MM.1S (cell line): ENCODE data around the gene GABRB2.

Source experiments
- DNase-seq: peaks from one replicate; pipeline ENCODE4 v3.0.0-alpha.2; 2015
- H2AFZ ChIP-seq: fragments of 300-600 bp; sonication (generic); 2 replicates; pipeline ENCODE4 v1.6.0; 2016; ENCODE audit warnings: antibody characterized with exemption, low read length
- H3F3A ChIP-seq: fragments of 300-600 bp; sonication (generic); 2 replicates; pipeline ENCODE4 v1.6.1; 2016; ENCODE audit warnings: mild to moderate bottlenecking, antibody characterized with exemption, low read length, moderate library complexity, mixed read lengths; ENCODE audit not compliant: insufficient read depth
- H3K27ac ChIP-seq: fragments of 300-600 bp; sonication (generic); 2 replicates; pipeline ENCODE4 v1.5.1; 2016; ENCODE audit warnings: mild to moderate bottlenecking, low read length
- H3K27me3 ChIP-seq: fragments of 300-600 bp; sonication (generic); replicated peaks from 2 replicates; pipeline ENCODE4 v1.6.0; 2016; ENCODE audit warnings: low read length; ENCODE audit not compliant: insufficient read depth
- H3K36me3 ChIP-seq: fragments of 300-600 bp; sonication (generic); replicated peaks from 2 replicates; pipeline ENCODE4 v1.6.1; 2016; ENCODE audit warnings: mild to moderate bottlenecking, low read length, mixed read lengths; ENCODE audit not compliant: insufficient read depth
- H3K4me1 ChIP-seq: fragments of 300-600 bp; sonication (generic); 2 replicates; pipeline ENCODE4 v1.6.1; 2016; ENCODE audit warnings: low read length, mixed read lengths
- H3K4me2 ChIP-seq: fragments of 300-600 bp; sonication (generic); 2 replicates; pipeline ENCODE4 v1.6.0; 2016; ENCODE audit warnings: low read depth, low read length
- H3K4me3 ChIP-seq: fragments of 300-600 bp; sonication (generic); 2 replicates; pipeline ENCODE4 v1.5.1; 2016; ENCODE audit warnings: low read length, mixed read lengths
- H3K79me2 ChIP-seq: fragments of 300-600 bp; sonication (generic); 2 replicates; pipeline ENCODE4 v1.6.1; 2016; ENCODE audit warnings: mixed run types, low read length, mixed read lengths
- H3K9ac ChIP-seq: fragments of 300-600 bp; sonication (generic); 2 replicates; pipeline ENCODE4 v1.6.1; 2016; ENCODE audit warnings: low read length, mixed read lengths
- H3K9me2 ChIP-seq: fragments of 300-600 bp; sonication (generic); replicated peaks from 2 replicates; pipeline ENCODE4 v1.6.1; 2016; ENCODE audit warnings: mild to moderate bottlenecking, low read length, mixed read lengths; ENCODE audit not compliant: insufficient read depth
- H3K9me3 ChIP-seq: fragments of 300-600 bp; sonication (generic); replicated peaks from 2 replicates; pipeline ENCODE4 v1.6.1; 2016; ENCODE audit warnings: mild to moderate bottlenecking, low read length, mixed read lengths; ENCODE audit not compliant: insufficient read depth
- H4K20me1 ChIP-seq: fragments of 300-600 bp; sonication (generic); 2 replicates; pipeline ENCODE4 v1.6.1; 2016; ENCODE audit warnings: mild to moderate bottlenecking, low read length, moderate library complexity, mixed read lengths; ENCODE audit not compliant: insufficient read depth
- EZH2 ChIP-seq: fragments of 300-600 bp; sonication (generic); optimal IDR thresholded peaks from 2 replicates; pipeline ENCODE3; 2017; ENCODE audit warnings: low read depth, mild to moderate bottlenecking, antibody characterized with exemption, low read length, mixed read lengths
- EZH2phosphoT487 ChIP-seq: fragments of 300-600 bp; sonication (generic); IDR thresholded peaks from 2 replicates; pipeline ENCODE4 v1.6.1; 2018; ENCODE audit warnings: antibody characterized with exemption, low read length
- TF ChIP-seq, protein P1 (sequence below): fragments of 300-600 bp; sonication (generic); IDR thresholded peaks from 2 replicates; pipeline ENCODE4 v1.5.1; 2016; ENCODE audit warnings: antibody characterized with exemption, low read length, mixed read lengths

The GABRB2 gene

DNA sequence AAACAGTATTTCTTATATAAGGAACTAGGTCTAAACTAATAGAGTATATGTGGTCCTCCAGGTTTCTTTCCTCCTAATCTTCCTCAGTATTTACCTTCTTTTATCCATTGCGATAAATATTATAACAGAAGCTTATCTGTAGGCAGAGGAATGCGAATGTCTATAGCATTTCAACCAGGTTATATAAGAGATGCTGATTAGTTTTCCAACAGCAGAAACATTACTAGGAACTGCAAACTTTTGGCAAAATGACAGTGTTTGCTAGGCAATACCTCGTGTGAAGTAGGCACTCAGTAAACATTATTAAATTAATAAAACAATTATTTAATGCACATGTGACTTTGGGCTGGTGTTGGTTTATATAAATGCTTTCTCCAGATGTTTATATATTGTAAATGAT lies 206.5 kb downstream of the GABRB2 start:
- no peaks in the 10 kb centered on the region for H3K79me2 ChIP-seq
- DNase-seq = no peak
- no peak overlapping the region for H3K4me2 ChIP-seq
- no peaks in the 10 kb centered on the region for H3K9me3 ChIP-seq
- H3F3A ChIP-seq = no peaks in the 10 kb centered on the region
- H3K4me1 ChIP-seq = no peaks in the 10 kb centered on the region
- H3K9ac ChIP-seq = no peak overlapping the region
- H3K4me3 ChIP-seq = no peak overlapping the region
- H3K36me3 ChIP-seq = no peaks in the 10 kb centered on the region
- TF ChIP-seq, protein P1, sequence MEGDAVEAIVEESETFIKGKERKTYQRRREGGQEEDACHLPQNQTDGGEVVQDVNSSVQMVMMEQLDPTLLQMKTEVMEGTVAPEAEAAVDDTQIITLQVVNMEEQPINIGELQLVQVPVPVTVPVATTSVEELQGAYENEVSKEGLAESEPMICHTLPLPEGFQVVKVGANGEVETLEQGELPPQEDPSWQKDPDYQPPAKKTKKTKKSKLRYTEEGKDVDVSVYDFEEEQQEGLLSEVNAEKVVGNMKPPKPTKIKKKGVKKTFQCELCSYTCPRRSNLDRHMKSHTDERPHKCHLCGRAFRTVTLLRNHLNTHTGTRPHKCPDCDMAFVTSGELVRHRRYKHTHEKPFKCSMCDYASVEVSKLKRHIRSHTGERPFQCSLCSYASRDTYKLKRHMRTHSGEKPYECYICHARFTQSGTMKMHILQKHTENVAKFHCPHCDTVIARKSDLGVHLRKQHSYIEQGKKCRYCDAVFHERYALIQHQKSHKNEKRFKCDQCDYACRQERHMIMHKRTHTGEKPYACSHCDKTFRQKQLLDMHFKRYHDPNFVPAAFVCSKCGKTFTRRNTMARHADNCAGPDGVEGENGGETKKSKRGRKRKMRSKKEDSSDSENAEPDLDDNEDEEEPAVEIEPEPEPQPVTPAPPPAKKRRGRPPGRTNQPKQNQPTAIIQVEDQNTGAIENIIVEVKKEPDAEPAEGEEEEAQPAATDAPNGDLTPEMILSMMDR = no peak
- TF ChIP-seq EZH2 (no peak), EZH2phosphoT487 (no peak)
- no peaks in the 10 kb centered on the region for H3K27me3 ChIP-seq
- H2AFZ ChIP-seq = no peak overlapping the region
- no peaks in the 10 kb centered on the region for H4K20me1 ChIP-seq
- no peak overlapping the region for H3K27ac ChIP-seq
- no peaks in the 10 kb centered on the region for H3K9me2 ChIP-seq

DNA sequence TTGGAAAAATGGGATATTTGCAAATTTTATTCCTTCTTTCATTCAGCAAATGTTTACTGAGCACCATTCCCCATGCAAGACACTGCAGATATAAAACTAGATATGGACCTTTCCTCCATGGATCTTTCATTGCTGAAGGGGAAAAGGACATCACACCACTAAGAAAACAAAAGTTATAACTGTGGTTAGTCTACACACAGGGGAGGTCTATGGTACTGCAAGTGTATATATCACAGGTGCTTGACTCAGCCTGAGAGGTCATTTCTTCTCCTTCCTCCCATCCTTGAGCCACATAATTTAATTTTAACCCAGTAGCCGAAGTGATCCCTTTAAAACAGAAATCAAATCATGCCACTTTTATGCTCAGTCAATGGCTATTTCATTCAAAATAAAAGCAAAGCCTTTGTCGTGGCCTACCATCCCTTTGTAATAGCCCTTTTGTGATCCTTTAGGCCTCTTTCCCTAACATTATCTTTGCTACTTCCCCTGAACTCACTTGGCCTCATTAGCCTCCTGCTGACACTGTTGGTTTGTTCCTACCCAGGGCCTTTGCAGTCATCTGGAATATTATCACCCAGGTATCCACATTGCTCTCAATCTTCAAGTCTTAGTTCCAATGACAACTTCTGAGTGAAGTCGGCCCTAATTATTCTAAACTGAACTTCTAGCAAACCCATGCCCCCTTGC lies 213.2 kb downstream of the GABRB2 start:
- H3K36me3 ChIP-seq = no peaks in the 10 kb centered on the region
- H4K20me1 ChIP-seq = no peaks in the 10 kb centered on the region
- H3K79me2 ChIP-seq = no peaks in the 10 kb centered on the region
- H3K27me3 ChIP-seq = no peaks in the 10 kb centered on the region
- no peak overlapping the region for H3K9ac ChIP-seq
- TF ChIP-seq EZH2 = no peak
- TF ChIP-seq EZH2phosphoT487 = no peak
- TF ChIP-seq, protein P1 = no peak
- H3K4me1 ChIP-seq = no peaks in the 10 kb centered on the region
- H3K9me2 ChIP-seq = no peaks in the 10 kb centered on the region
- no peak overlapping the region for H2AFZ ChIP-seq
- no peaks in the 10 kb centered on the region for H3K9me3 ChIP-seq
- no peak overlapping the region for H3K4me2 ChIP-seq
- no peak for DNase-seq
- no peaks in the 10 kb centered on the region for H3F3A ChIP-seq
- H3K4me3 ChIP-seq = no peak overlapping the region
- H3K27ac ChIP-seq = no peak overlapping the region

DNA sequence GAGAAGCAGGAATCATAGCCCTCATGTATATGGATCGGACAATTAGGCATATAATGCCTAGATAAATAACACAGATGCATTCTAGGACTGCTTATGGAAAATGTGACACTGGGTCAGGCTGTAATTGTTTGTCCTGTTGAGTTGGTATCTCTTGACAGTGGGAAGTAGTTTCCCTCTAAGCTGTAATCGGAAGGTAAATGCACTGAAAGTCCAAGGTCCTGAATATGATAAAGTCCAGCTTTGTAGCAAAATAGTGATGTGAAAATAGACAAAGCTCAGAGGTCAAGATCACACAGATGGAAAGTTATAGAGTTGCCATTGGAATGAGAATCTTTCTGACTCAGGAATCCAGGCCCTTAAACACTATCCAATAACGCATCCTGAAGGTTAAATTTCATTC lies 214.2 kb downstream of the GABRB2 start:
- DNase-seq = no peak
- no peaks in the 10 kb centered on the region for H3K9me3 ChIP-seq
- no peaks in the 10 kb centered on the region for H3K9me2 ChIP-seq
- TF ChIP-seq, protein P1 = no peak
- TF ChIP-seq EZH2phosphoT487 (no peak), EZH2 (no peak)
- no peaks in the 10 kb centered on the region for H3F3A ChIP-seq
- H3K27ac ChIP-seq = no peak overlapping the region
- no peak overlapping the region for H3K4me3 ChIP-seq
- no peaks in the 10 kb centered on the region for H4K20me1 ChIP-seq
- no peak overlapping the region for H3K9ac ChIP-seq
- no peak overlapping the region for H2AFZ ChIP-seq
- no peaks in the 10 kb centered on the region for H3K4me1 ChIP-seq
- H3K4me2 ChIP-seq = no peak overlapping the region
- H3K79me2 ChIP-seq = no peaks in the 10 kb centered on the region
- H3K27me3 ChIP-seq = no peaks in the 10 kb centered on the region
- no peaks in the 10 kb centered on the region for H3K36me3 ChIP-seq
